GM19025 (cell line): ENCODE data around the gene CFAP46.

Experiments
- ATAC-seq: cut with Tn5 transposase; IDR thresholded peaks from one replicate; pipeline ENCODE4 v1.9.1; 2021; ENCODE audit warnings: mild to moderate bottlenecking, low read depth, moderate library complexity; ENCODE audit not compliant: unreplicated experiment

CFAP46 gene

GRCh38 chr10:132885451-132886210 lies 56.7 kb downstream of the CFAP46 start:
- no peak for ATAC-seq

- ATAC-seq = no peak
Measured at GRCh38 chr10:132884691-132885271, 57.6 kb downstream of the CFAP46 start.

- no peak for ATAC-seq
Measured at GRCh38 chr10:132884041-132884440, 58.3 kb downstream of the CFAP46 start.

GRCh38 chr10:132883391-132883881 lies 58.9 kb downstream of the CFAP46 start:
- ATAC-seq = no peak

GRCh38 chr10:132882069-132882951 lies 60.1 kb downstream of the CFAP46 start:
- ATAC-seq = no peak

- no peak for ATAC-seq
Measured at GRCh38 chr10:132881186-132881920, 61.0 kb downstream of the CFAP46 start.

- no peak for ATAC-seq
Measured at GRCh38 chr10:132880128-132880981, 62.0 kb downstream of the CFAP46 start.

- ATAC-seq = no peak
Measured at GRCh38 chr10:132879408-132880127, 62.8 kb downstream of the CFAP46 start.

- ATAC-seq = no peak
Measured at GRCh38 chr10:132878730-132879407, 63.5 kb downstream of the CFAP46 start.

GRCh38 chr10:132878091-132878729 lies 64.2 kb downstream of the CFAP46 start:
- ATAC-seq = no peak

- no peak for ATAC-seq
Measured at GRCh38 chr10:132877473-132877872, 64.9 kb downstream of the CFAP46 start.

GRCh38 chr10:132876993-132877431 lies 65.4 kb downstream of the CFAP46 start:
- no peak for ATAC-seq

GRCh38 chr10:132876131-132876860 lies 66.1 kb downstream of the CFAP46 start:
- ATAC-seq = no peak

GRCh38 chr10:132875435-132875834 lies 66.9 kb downstream of the CFAP46 start:
- ATAC-seq = no peak

GRCh38 chr10:132873395-132873794 lies 69.0 kb downstream of the CFAP46 start:
- ATAC-seq = no peak

- no peak for ATAC-seq
Measured at GRCh38 chr10:132872658-132873057, 69.7 kb downstream of the CFAP46 start.

- no peak for ATAC-seq
Measured at GRCh38 chr10:132870426-132870825, 71.9 kb downstream of the CFAP46 start.
